A549 (cell line): Measurements from ENCODE around the gene PRLR.

Experiments
- EP300 ChIP-seq, 2 experiments: fragments of >200 bp; sonication (Bioruptor Twin); formaldehyde crosslinking; IDR thresholded peaks; 2 replicates in 1 of 2; 3 replicates in 1 of 2; pipeline ENCODE4 v1.6.1; 2016 to 2017
- HDAC2 ChIP-seq: fragments of 200-600 bp; sonication (generic); IDR thresholded peaks from 2 replicates; pipeline ENCODE4 v1.6.1; 2016
- JUN ChIP-seq, 2 experiments: fragments of >200 bp; sonication (Bioruptor Twin); formaldehyde crosslinking; IDR thresholded peaks; 2 replicates in 1 of 2; 3 replicates in 1 of 2; pipeline ENCODE4 v1.6.1; 2016 to 2017
- KDM1A ChIP-seq: fragments of 200-600 bp; sonication (generic); IDR thresholded peaks from 2 replicates; pipeline ENCODE4 v1.6.1; 2016; ENCODE audit warnings: low read depth, mild to moderate bottlenecking
- NFE2L2 ChIP-seq: fragments of 150-350 bp; conservative IDR thresholded peaks from 2 replicates; pipeline ENCODE4 v1.6.1; 2014; ENCODE audit warnings: low read length
- NPAS2 ChIP-seq: fragments of 250-450 bp; sonication (Bioruptor Pico); IDR thresholded peaks from 2 replicates; pipeline ENCODE4 v1.8.0; 2022; ENCODE audit warnings: mild to moderate bottlenecking, moderate library complexity, borderline replicate concordance
- POLR2A ChIP-seq: IDR thresholded peaks from 2 replicates; pipeline ENCODE4 v1.6.1; 2012; ENCODE audit warnings: mild to moderate bottlenecking, low read length
- POLR2AphosphoS2 ChIP-seq: conservative IDR thresholded peaks from 2 replicates; pipeline ENCODE4 v1.6.1; 2012; ENCODE audit warnings: low read length, improper control_type of control experiment, inconsistent platforms
- SMC3 ChIP-seq: fragments of >200 bp; sonication (Bioruptor Twin); formaldehyde crosslinking; IDR thresholded peaks from 3 replicates; pipeline ENCODE4 v1.6.1; 2018; ENCODE audit warnings: inconsistent platforms
- TF ChIP-seq, protein P1 (sequence below): fragments of 200-600 bp; sonication (generic); IDR thresholded peaks from 2 replicates; pipeline ENCODE4 v1.6.1; 2016; ENCODE audit warnings: antibody characterized with exemption, mild to moderate bottlenecking, moderate library complexity
- TF ChIP-seq, protein P2 (sequence below): fragments of >200 bp; sonication (Bioruptor Twin); formaldehyde crosslinking; IDR thresholded peaks from 3 replicates; pipeline ENCODE4 v1.5.1; 2016
- TF ChIP-seq, protein P3 (sequence below): IDR thresholded peaks from 2 replicates; pipeline ENCODE4 v1.6.1; 2012
- TF ChIP-seq, protein P4 (sequence below): fragments of 450-650 bp; IDR thresholded peaks from 2 replicates; pipeline ENCODE4 v1.6.1; 2014; ENCODE audit warnings: antibody characterized with exemption

DNA sequence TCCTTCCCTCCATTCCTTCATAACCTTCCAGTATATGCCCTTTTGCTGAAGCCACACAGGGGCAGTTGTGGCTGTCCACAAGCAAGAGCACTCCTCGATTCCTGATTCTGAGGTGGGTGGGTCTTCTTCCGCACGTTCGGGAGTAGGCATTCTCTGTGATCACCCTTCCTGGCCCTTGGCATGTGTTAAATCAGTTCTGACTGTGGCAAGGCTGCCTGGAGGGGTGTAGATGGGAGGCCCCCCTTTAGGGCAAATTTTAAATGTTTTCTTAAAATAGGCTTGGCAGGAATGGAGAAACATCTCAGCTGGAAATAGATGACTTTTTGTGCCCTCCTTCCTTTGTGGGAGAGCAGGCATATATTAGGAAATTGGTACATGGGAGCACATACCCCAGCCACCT, 185.6 kb downstream of the PRLR start:
- TF ChIP-seq, protein P1, sequence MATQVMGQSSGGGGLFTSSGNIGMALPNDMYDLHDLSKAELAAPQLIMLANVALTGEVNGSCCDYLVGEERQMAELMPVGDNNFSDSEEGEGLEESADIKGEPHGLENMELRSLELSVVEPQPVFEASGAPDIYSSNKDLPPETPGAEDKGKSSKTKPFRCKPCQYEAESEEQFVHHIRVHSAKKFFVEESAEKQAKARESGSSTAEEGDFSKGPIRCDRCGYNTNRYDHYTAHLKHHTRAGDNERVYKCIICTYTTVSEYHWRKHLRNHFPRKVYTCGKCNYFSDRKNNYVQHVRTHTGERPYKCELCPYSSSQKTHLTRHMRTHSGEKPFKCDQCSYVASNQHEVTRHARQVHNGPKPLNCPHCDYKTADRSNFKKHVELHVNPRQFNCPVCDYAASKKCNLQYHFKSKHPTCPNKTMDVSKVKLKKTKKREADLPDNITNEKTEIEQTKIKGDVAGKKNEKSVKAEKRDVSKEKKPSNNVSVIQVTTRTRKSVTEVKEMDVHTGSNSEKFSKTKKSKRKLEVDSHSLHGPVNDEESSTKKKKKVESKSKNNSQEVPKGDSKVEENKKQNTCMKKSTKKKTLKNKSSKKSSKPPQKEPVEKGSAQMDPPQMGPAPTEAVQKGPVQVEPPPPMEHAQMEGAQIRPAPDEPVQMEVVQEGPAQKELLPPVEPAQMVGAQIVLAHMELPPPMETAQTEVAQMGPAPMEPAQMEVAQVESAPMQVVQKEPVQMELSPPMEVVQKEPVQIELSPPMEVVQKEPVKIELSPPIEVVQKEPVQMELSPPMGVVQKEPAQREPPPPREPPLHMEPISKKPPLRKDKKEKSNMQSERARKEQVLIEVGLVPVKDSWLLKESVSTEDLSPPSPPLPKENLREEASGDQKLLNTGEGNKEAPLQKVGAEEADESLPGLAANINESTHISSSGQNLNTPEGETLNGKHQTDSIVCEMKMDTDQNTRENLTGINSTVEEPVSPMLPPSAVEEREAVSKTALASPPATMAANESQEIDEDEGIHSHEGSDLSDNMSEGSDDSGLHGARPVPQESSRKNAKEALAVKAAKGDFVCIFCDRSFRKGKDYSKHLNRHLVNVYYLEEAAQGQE, result no peak
- TF ChIP-seq, protein P2, sequence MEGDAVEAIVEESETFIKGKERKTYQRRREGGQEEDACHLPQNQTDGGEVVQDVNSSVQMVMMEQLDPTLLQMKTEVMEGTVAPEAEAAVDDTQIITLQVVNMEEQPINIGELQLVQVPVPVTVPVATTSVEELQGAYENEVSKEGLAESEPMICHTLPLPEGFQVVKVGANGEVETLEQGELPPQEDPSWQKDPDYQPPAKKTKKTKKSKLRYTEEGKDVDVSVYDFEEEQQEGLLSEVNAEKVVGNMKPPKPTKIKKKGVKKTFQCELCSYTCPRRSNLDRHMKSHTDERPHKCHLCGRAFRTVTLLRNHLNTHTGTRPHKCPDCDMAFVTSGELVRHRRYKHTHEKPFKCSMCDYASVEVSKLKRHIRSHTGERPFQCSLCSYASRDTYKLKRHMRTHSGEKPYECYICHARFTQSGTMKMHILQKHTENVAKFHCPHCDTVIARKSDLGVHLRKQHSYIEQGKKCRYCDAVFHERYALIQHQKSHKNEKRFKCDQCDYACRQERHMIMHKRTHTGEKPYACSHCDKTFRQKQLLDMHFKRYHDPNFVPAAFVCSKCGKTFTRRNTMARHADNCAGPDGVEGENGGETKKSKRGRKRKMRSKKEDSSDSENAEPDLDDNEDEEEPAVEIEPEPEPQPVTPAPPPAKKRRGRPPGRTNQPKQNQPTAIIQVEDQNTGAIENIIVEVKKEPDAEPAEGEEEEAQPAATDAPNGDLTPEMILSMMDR, result no peak
- TF ChIP-seq SMC3 (no peak), NFE2L2 (no peak), POLR2A (no peak), HDAC2 (no peak), EP300 (IDR thresholded peaks at IDR 0.05) (no peak), JUN (IDR thresholded peaks at IDR 0.05) (no peak), KDM1A (no peak), NPAS2 (CRISPR knock-in tag) (no peak), POLR2AphosphoS2 (no peak)
- TF ChIP-seq, protein P3, sequence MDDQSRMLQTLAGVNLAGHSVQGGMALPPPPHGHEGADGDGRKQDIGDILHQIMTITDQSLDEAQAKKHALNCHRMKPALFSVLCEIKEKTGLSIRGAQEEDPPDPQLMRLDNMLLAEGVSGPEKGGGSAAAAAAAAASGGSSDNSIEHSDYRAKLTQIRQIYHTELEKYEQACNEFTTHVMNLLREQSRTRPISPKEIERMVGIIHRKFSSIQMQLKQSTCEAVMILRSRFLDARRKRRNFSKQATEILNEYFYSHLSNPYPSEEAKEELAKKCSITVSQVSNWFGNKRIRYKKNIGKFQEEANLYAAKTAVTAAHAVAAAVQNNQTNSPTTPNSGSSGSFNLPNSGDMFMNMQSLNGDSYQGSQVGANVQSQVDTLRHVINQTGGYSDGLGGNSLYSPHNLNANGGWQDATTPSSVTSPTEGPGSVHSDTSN, result no peak
- TF ChIP-seq, protein P4, sequence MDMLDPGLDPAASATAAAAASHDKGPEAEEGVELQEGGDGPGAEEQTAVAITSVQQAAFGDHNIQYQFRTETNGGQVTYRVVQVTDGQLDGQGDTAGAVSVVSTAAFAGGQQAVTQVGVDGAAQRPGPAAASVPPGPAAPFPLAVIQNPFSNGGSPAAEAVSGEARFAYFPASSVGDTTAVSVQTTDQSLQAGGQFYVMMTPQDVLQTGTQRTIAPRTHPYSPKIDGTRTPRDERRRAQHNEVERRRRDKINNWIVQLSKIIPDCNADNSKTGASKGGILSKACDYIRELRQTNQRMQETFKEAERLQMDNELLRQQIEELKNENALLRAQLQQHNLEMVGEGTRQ, result no peak
